Measurements from ENCODE around the gene VWA1.
"Not testable (repeated sequence)": the region's sequence is repeated elsewhere in the genome, so short reads cannot be mapped to it uniquely, and the experiment has no call there.

VWA1 gene

GRCh38 chr1:1403653-1404052 lies 31.8 kb upstream of the VWA1 start:
- Histone ChIP-seq H3K36me3 (ENCODE audit: low read depth) (peaks cover 51% of the 10 kb centered on the region), H3K9me3 (ENCODE audit: severe bottlenecking) (no peaks in the 10 kb centered on the region), H3K27ac (ENCODE audit: poor library complexity, severe bottlenecking) (no peak overlapping the region), H3K4me3 (ENCODE audit: severe bottlenecking) (no peak overlapping the region), H3K27me3 (ENCODE audit: insufficient read depth, poor library complexity, severe bottlenecking) (no peaks in the 10 kb centered on the region), H3K4me1 (ENCODE audit: insufficient read depth, poor library complexity, severe bottlenecking) (peaks cover 18% of the 10 kb centered on the region)
- TF ChIP-seq CTCF (IDR thresholded peaks at IDR 0.05; ENCODE audit: poor library complexity, severe bottlenecking): no peak
- DNase-seq (ENCODE audit: low spot score): no peak
- ATAC-seq (ENCODE audit: low read depth): no peak

GRCh38 chr1:1406101-1406820 lies 29.2 kb upstream of the VWA1 start:
- ATAC-seq (ENCODE audit: low read depth) (no peak), DNase-seq (ENCODE audit: low spot score) (no peak)
- H3K4me3 ChIP-seq (ENCODE audit: severe bottlenecking): peak overlapping the region; percentile 81
- peaks cover 47% of the 10 kb centered on the region for H3K36me3 ChIP-seq (ENCODE audit: low read depth)
- peaks cover 14% of the 10 kb centered on the region for H3K4me1 ChIP-seq (ENCODE audit: insufficient read depth, poor library complexity, severe bottlenecking)
- peak overlapping the region; percentile 60 for H3K27ac ChIP-seq (ENCODE audit: poor library complexity, severe bottlenecking)
- H3K27me3 ChIP-seq (ENCODE audit: insufficient read depth, poor library complexity, severe bottlenecking): no peaks in the 10 kb centered on the region
- no peaks in the 10 kb centered on the region for H3K9me3 ChIP-seq (ENCODE audit: severe bottlenecking)
- no peak for TF ChIP-seq CTCF (IDR thresholded peaks at IDR 0.05; ENCODE audit: poor library complexity, severe bottlenecking)

- Histone ChIP-seq H3K9me3 (ENCODE audit: severe bottlenecking) (no peaks in the 10 kb centered on the region), H3K4me3 (ENCODE audit: severe bottlenecking) (peak within 1 kb of the TSS; percentile 81), H3K27ac (ENCODE audit: poor library complexity, severe bottlenecking) (peak within 1 kb of the TSS; percentile 60), H3K27me3 (ENCODE audit: insufficient read depth, poor library complexity, severe bottlenecking) (no peaks in the 10 kb centered on the region), H3K4me1 (ENCODE audit: insufficient read depth, poor library complexity, severe bottlenecking) (peaks cover 14% of the 10 kb centered on the region), H3K36me3 (ENCODE audit: low read depth) (peaks cover 39% of the 10 kb centered on the region)
- TF ChIP-seq CTCF (IDR thresholded peaks at IDR 0.05; ENCODE audit: poor library complexity, severe bottlenecking): no peak
- peak; percentile 93 for ATAC-seq (ENCODE audit: low read depth)
- DNase-seq (ENCODE audit: low spot score): peak; percentile 93
These were observed 28.5 kb upstream of the VWA1 start, which contains the start of gene MRPL20 for GRCh38 chr1:1406821-1407635. TSS of gene MRPL20 (minus strand) at chr1:1407293. CDS start at chr1:1407217, 76 bp downstream.

- no peak for TF ChIP-seq CTCF (IDR thresholded peaks at IDR 0.05; ENCODE audit: poor library complexity, severe bottlenecking)
- ATAC-seq (ENCODE audit: low read depth) (peak; percentile 14; the same call in 1 of the 3 replicates), DNase-seq (ENCODE audit: low spot score) (no peak)
- Histone ChIP-seq H3K9me3 (ENCODE audit: severe bottlenecking) (no peaks in the 10 kb centered on the region), H3K36me3 (ENCODE audit: low read depth) (peaks cover 32% of the 10 kb centered on the region), H3K4me3 (ENCODE audit: severe bottlenecking) (peak overlapping the region; percentile 81), H3K4me1 (ENCODE audit: insufficient read depth, poor library complexity, severe bottlenecking) (peaks cover 14% of the 10 kb centered on the region), H3K27me3 (ENCODE audit: insufficient read depth, poor library complexity, severe bottlenecking) (no peaks in the 10 kb centered on the region), H3K27ac (ENCODE audit: poor library complexity, severe bottlenecking) (peak overlapping the region; percentile 60)
These were observed 27.7 kb upstream of the VWA1 start for GRCh38 chr1:1407636-1408318.

- H3K9me3 ChIP-seq (ENCODE audit: severe bottlenecking); ATAC-seq (ENCODE audit: low read depth); H3K4me3 ChIP-seq (ENCODE audit: severe bottlenecking); H3K27me3 ChIP-seq (ENCODE audit: insufficient read depth, poor library complexity, severe bottlenecking); DNase-seq (ENCODE audit: low spot score); H3K27ac ChIP-seq (ENCODE audit: poor library complexity, severe bottlenecking): not testable (repeated sequence)
- Histone ChIP-seq H3K36me3 (ENCODE audit: low read depth) (peaks cover 24% of the 10 kb centered on the region), H3K4me1 (ENCODE audit: insufficient read depth, poor library complexity, severe bottlenecking) (peaks cover 14% of the 10 kb centered on the region)
These were observed 25.3 kb upstream of the VWA1 start for GRCh38 chr1:1410238-1410637.

All from RWPE2 (cell line).